ENCODE measurements around the gene LRMDA. TPM values are rescaled to one million over a fixed set of nuclear protein-coding genes. Genes with fewer than 3 reads are reported as not detected.

LRMDA gene
- total and polyA plus RNA-seq, 2 of the 8 experiments (the other 6 are each of a cell fraction or from before 2014, with no cell fraction given): 0.86 to 2.8 TPM

- H3K4me3 ChIP-seq (ENCODE audit: extremely low read depth in 1 of 4, insufficient read depth in 2 of 4, low read depth in 3 of 4, low read length in 4 of 4): no peak overlapping the region
Measured at GRCh38 chr10:75513292-75513885, 82.0 kb downstream of the LRMDA start.

More at GRCh38 chr10:75513292-75513885, 82.0 kb downstream of the LRMDA start:
- no peak overlapping the region for H4K91ac ChIP-seq (replicated peaks; ENCODE audit: insufficient read length, low read length)
- H3K14ac ChIP-seq (ENCODE audit: insufficient read length): no peak overlapping the region
- CTCF ChIA-PET (ENCODE audit: partially characterized antibody): no interaction called here
- H2BK120ac ChIP-seq (replicated peaks; ENCODE audit: low read depth, low read length): no peak overlapping the region
- no peak overlapping the region for H3K9ac ChIP-seq (replicated peaks in 1 of 4; ENCODE audit: extremely low read depth in 1 of 4, low read depth in 3 of 4, low read length in 3 of 4)
- no peak overlapping the region for H3K56ac ChIP-seq (replicated peaks; ENCODE audit: insufficient read length, low read depth, low read length)
- no peak overlapping the region for H4K5ac ChIP-seq (ENCODE audit: insufficient read length, low read depth, low read length)
- no peak overlapping the region for H3K27ac ChIP-seq (ENCODE audit: low read depth, low read length)
- no peaks in the 10 kb centered on the region for H3K79me1 ChIP-seq (ENCODE audit: low read depth, low read length)
- TF ChIP-seq NRF1 (IDR thresholded peaks at IDR 0.05; ENCODE audit: low read depth, low read length): no peak
- no peak for TF ChIP-seq POLR2A (IDR thresholded peaks at IDR 0.05; ENCODE audit: control extremely low read depth in 1 of 2, low read depth in 2 of 2, low read length in 2 of 2)
- TF ChIP-seq CHD2 (IDR thresholded peaks at IDR 0.05; ENCODE audit: low read length): no peak
- TF ChIP-seq TAF7 (optimal IDR thresholded peaks at IDR 0.05; ENCODE audit: borderline replicate concordance, low read depth, low read length): no peak
- no peak for TF ChIP-seq BRCA1 (IDR thresholded peaks at IDR 0.05; ENCODE audit: low read depth, low read length)
- TF ChIP-seq FOSL1 (IDR thresholded peaks at IDR 0.05; ENCODE audit: insufficient read depth, low read depth, low read length): no peak
- no peak for DNase-seq (ENCODE audit: low read depth in 1 of 2, low spot score in 2 of 2)
- H2BK5ac ChIP-seq (ENCODE audit: low read depth, low read length): no peak overlapping the region
- H3K4ac ChIP-seq (replicated peaks; ENCODE audit: insufficient read length, low read depth, low read length): no peak overlapping the region
- no peak for FAIRE-seq
- no peak overlapping the region for H2BK15ac ChIP-seq (ENCODE audit: low read length)
- H3K4me1 ChIP-seq (replicated peaks in 1 of 4; ENCODE audit: control insufficient read depth in 3 of 4, insufficient read depth in 4 of 4, low read length in 3 of 4): no peaks in the 10 kb centered on the region
- H3K36me3 ChIP-seq (ENCODE audit: control insufficient read depth in 2 of 4, insufficient read depth in 4 of 4, low read length in 3 of 4): no peaks in the 10 kb centered on the region
- no peaks in the 10 kb centered on the region for H3K9me3 ChIP-seq (ENCODE audit: insufficient read depth in 2 of 2, low read depth in 1 of 2, low read length in 1 of 2)
- no peaks in the 10 kb centered on the region; a peak in 1 of 7 replicates for H3K27me3 ChIP-seq (replicated peaks in 1 of 4; ENCODE audit: control insufficient read depth in 3 of 4, extremely low read depth in 1 of 4, insufficient read depth in 3 of 4, low read length in 3 of 4)
- no peaks in the 10 kb centered on the region; the same call in 1 of the 2 replicates for H3K23me2 ChIP-seq (ENCODE audit: low read depth, low read length)
- no peak overlapping the region for H4K8ac ChIP-seq (ENCODE audit: extremely low read depth, insufficient read depth, low read length)
- POLR2A ChIA-PET (ENCODE audit: partially characterized antibody): no interaction called here
- WGBS, 2 experiments (ENCODE audit: extremely low coverage in 1 of 2, insufficient coverage in 1 of 2, insufficient read length in 1 of 2, insufficient replicate concordance in 2 of 2, low coverage in 1 of 2, low lambda C conversion rate in 2 of 2, missing lambda C conversion rate in 1 of 2): 76% methylated on average over 8 of the region's 8 CpGs; no CpG with 5 or more reads in 1 of the 2 experiments
- no peak overlapping the region for H3K18ac ChIP-seq (ENCODE audit: extremely low read depth, low read length)
- no peak overlapping the region for H3K4me2 ChIP-seq (ENCODE audit: insufficient read depth in 1 of 2, low read depth in 2 of 2, low read length in 2 of 2)
- H3K23ac ChIP-seq (ENCODE audit: insufficient read length): no peak overlapping the region
- H3K79me2 ChIP-seq (ENCODE audit: control insufficient read depth in 1 of 2, insufficient read depth in 2 of 2, low read length in 2 of 2): no peaks in the 10 kb centered on the region
- no peak overlapping the region for H2AFZ ChIP-seq (ENCODE audit: low read length)
- H2BK20ac ChIP-seq (ENCODE audit: low read length): no peak overlapping the region
- H4K20me1 ChIP-seq (replicated peaks in 1 of 2; ENCODE audit: control insufficient read depth in 1 of 2, insufficient read depth in 2 of 2, low read length in 2 of 2): no peaks in the 10 kb centered on the region
- H2AK5ac ChIP-seq (ENCODE audit: low read depth, low read length): no peak overlapping the region
- no peak overlapping the region for H2BK12ac ChIP-seq (ENCODE audit: low read depth, low read length)
